HG02759 (cell line): ENCODE results near the gene CHORDC1.
A peak's percentile ranks its signal among the peaks of the same experiment; 100 is the strongest.
"Not testable (repeated sequence)": the region's sequence is repeated elsewhere in the genome, so short reads cannot be mapped to it uniquely, and the experiment has no call there.

Experiments
- ATAC-seq: cut with Tn5 transposase; IDR thresholded peaks from one replicate; pipeline ENCODE4 v1.9.1; 2021; ENCODE audit warnings: mild to moderate bottlenecking, moderate library complexity; ENCODE audit not compliant: unreplicated experiment

Gene CHORDC1

DNA sequence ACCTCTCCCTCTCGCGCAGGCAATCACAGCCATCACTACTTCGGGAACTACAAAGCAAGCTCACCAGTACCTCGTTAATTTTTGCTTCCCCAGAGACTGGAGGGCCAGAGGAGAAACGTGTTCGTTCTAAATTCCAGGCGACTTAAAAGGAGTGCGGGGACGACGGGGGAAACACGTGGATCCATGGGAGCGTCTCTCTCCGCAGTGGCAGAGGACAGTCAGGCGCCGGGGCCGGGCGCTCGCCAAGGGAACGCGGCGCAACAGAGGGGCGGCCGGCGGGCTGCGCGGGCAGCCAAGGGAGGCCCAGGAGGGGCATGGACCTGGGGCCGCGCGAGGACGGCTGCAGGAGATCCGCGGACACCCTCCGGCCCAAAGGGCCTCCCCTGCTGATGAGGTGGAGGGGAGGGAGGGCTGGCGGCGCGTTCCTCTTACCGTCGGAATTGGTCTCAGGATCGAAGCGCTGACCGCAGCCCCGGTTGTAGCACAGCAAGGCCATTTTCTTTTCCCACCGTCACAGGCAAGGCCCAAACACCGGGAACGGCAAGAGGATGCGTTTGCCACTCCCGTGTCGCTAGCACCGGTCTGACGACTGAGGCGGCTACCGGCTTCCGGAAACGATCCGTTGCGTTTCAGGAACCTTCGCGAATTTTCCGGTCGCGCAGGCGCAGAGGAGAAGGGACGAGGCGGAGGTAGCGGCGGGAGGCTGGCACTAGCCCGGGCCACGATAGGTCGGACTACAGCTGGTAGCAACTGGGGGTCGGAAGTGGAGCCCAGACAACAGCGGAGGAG, at the start of gene CHORDC1:
TSS of gene CHORDC1 (minus strand) at position 591 of the 789 bp plus-strand sequence. CDS start at position 496, 95 bp downstream.
- peak; percentile 92 for ATAC-seq

DNA sequence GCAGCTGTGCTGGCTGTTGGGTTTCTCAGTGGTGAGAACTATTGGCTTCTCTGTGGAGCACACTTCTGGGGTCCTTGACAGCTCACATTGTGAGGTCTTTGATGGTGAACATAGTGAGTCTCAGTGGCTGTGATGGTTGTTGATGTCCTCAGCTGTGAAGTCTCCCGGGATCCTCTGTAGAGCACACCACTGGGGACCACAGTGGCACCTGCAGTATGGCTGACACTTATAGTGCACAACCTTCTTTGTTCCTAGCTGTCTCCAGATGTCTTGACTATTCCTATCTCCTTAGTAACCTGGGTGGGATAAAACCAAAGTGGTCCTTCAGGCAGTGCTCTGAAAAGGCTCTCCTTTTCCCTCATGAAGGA, 34.3 kb upstream of the CHORDC1 start:
- no peak for ATAC-seq

DNA sequence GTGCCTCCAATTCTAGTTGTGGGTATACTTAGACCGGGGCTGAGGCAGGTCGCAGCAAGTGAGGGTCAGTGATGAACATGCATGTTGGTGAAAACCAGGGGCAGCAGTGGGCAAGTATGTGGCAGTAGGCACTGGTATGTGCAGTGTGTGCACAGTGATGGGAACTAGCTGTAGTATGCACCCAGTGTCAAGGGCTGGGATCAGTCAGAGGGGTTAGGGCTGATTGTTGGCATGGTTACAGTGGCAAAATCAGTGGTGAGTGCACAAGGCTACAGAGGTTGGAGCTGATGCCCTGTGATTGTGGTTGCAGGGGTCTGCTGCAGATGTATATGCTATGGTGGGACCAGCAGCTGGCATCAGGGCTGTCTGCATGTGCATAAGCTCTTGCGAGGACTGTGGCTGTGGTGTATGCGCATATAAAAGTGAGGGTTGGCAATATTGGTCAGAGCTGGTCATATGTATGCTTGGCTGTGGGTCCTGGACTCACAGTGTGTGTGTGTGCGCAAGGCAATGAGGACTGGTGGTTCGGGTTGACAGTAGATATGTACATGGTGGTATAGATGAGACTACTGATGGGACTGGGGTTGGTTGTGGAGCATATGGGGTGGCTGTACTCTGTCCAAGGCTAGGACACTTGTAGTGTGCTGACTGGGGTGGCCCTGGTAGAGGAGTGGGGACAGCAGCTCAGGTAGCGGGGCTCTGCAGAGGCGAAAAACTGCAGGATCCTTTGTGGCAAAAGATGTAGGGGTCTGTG, 33.7 kb upstream of the CHORDC1 start:
- ATAC-seq, result no peak

DNA sequence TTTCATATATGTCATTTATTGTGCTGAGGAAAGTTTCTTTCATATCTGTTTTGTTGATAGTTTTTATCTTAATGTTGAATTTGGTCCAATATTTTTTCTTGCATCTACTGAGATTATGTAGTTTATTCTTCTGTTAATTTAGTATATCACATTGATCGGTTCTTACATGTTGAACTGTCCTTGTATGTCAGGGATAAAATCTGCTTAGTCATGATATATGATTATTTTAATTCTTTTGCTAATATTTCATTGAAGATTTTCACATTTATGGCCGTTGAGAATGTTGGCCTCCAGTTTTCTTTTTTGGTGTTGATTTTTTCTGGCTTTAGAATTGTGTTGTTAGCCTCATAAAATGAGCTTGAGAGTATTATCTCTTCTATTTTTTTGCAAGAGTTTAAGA, 31.2 kb upstream of the CHORDC1 start:
- ATAC-seq, result no peak

DNA sequence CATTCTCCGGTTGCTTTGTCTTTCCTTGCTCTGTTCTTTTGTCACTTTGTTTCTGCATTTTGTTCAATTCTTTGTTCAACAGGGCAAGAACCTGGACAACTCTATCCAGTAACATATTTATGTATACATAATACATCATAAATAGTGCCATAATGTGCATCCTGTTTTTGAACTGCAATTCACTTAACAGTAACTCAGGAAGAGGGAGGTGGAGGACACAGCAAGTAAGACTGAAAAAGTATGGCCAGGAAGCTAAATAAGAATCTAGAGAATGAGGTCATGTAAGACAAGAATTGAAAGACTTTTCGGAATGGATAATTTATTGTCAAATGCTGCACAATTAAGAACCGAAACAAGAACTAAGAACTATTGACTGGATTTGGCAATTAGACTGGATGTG, 29.2 kb upstream of the CHORDC1 start:
- ATAC-seq, result no peak

DNA sequence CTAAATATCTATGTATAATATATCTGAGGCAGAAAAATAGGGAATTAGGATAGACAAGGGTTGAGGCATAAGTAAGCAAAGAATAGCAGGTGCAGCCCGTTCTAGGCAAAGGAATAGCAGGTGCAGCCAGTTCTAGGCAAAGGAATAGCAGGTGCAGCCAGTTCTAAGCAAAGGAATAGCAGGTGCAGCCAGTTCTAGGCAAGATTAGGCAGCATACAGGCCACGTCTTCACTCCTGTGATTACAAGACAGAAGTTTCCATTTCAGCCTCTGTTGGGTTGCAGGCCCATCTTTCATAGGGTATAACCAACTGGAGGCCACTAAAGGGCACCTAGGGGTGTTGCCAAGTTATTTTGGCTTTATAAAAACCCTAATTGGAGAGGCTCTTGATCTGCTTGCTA, 28.8 kb upstream of the CHORDC1 start:
- no peak for ATAC-seq

DNA sequence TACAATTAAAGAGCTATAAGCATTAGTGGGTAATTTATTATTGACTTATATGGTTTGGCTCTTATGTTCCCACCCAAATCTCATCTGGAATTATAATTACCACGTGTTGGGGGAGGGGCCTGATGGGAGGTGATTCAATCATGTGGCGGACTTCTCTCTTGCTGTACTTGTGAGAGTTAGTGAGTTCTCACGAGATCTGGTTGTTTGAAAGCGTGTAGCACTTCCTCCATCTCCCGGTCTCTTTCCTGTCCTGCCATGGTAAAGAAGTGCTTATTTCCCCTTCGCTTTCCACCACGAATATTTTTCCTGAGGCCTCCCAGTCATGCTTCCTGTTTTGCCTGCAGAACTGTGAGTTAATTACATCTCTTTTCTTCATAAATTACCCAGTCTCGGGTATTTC, 28.1 kb upstream of the CHORDC1 start:
- peak; percentile 83 for ATAC-seq

DNA sequence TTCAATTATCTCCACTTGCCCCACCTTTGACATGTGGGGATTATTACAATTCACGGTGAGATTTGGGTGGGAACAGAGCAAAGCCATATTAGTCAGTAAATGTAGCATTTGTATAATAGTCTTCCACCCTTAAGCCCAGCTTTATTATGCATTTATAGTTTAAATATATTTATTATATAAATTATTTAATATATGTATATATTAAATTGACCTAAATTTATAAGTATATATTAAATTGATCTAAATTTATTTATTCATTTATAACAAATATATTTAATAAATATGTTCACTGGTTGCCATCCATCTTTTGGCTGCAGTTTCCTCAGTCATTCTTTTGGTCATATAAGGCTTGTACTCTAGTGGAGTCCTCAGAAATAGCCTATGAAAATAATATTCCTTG, 23.6 kb upstream of the CHORDC1 start:
- no peak for ATAC-seq

DNA sequence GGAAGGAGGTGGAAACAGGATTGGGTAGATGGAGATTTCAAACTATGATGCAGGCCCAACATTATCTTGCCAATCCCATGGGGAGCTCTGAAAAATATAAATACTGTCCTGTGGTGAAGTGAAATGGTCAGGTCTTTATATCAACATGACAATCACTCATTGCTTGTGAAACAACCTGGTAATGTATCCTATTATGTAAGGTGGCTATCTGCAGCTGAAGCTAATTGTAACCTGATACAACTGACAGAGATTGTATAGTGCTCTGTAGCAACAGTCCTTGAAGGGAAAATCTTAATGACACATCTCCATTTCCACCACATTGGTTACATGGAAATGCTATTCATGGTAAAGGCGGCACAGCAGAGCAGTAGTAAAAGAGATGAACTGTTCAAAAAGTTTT, 20.7 kb upstream of the CHORDC1 start:
- ATAC-seq, result no peak

DNA sequence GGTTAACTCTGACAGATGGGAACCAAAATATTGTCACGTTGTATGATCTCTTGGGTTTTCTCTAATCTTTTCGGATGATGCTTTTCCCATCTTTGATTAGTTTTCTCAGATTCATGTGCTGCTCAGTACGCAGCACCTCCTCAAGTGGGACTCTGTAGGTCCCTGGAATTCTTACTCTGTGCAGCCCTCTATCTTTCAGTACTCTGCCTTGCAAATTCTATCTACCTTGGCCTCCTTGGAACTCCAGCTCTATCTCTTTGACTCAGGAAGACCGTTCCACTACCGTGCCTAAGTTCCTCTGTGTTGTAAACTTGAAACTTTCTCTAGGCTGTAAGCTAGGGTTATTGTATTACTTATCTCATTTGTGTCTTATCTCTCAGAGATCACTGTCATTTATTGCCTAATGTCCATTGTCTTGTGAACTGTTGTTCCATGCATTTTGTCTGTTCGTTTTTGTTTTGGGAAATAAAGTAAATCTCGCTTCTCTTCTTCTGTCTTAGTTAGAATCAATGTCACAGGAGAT, 20.1 kb upstream of the CHORDC1 start:
- ATAC-seq, result no peak

DNA sequence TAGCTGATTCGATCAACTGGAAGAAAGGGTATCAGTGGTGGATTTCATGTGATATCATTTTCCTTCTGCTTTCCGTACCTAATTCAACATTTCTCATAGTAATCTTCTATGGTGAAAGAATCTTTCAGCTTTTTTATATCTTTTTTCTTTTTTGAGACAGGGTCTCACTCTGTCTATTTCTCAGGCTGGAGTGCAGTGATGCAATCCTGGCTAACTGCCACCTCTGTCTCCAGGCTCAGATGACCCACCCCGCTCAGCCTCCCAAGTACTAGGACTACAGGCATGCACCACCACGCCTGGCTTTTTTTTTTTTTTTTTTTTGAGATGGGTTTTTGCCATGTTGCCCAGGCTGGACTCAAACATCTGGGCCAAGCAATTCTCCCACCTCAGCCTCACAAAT, 18.6 kb upstream of the CHORDC1 start:
- ATAC-seq, result no peak

DNA sequence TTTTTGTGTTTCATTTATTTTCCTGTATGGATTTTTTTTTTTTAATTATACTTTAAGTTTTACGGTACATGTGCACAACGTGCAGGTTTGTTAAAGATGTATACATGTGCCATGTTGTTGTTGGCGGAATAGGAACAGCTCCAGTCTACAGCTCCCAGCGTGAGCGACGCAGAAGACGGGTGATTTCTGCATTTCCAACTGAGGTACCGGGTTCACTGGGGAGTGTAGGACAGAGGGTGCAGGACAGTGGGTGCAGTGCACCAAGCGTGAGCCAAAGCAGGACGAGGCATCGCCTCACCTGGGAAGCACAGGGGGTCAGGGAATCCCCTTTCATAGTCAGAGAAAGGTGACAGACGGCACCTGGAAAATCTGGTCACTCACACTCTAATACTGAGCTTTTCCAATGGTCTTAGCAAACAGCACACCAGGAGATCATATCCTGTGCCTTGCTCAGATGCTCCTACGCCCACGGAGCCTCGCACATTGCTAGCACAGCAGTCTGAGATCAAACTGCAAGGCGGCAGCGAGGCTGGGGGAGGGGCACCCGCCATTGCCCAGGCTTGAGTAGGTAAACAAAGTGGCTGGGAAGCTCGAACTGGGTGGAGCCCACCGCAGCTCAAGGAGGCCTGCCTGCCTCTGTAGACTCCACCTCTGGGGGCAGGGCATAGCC, 17.3 kb upstream of the CHORDC1 start:
- not testable (repeated sequence) for ATAC-seq

DNA sequence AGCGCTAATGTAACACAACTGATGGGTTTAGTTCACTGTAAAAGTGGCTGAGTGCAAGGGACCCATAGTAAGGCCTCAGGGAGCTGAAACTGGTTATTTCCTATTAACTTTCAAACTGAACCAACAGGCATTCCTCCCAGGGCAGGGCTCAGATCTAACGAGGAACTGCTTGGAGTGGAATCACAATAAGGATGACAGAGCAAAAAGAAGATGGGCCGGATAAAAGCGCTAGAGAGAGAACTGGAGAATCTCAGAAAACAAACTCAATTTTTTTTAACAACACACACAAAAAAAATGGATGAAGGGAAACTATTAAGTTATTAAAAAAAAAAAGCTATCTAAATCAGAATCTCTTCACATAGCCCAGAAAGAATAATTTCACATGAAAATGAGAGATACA, 14.2 kb upstream of the CHORDC1 start:
- no peak for ATAC-seq

DNA sequence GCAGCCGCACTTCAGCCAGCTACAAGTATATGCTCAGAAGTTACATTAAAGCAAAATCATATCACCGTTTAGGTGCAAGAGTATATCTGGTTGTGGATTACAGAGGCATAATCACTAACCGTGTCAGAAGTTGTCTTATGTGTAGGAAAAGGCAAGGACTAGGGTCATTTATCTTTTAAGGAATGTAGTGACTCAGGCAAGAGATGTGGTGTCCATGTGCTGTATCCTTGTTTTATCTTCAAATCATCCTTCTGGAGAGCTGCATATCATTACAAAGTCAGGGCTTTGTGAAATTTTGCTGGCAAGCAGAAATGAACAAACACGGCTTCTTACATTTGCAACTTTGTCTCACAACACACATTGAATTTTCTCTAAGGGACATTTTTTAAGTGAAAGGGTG, 12.7 kb upstream of the CHORDC1 start:
- no peak for ATAC-seq

DNA sequence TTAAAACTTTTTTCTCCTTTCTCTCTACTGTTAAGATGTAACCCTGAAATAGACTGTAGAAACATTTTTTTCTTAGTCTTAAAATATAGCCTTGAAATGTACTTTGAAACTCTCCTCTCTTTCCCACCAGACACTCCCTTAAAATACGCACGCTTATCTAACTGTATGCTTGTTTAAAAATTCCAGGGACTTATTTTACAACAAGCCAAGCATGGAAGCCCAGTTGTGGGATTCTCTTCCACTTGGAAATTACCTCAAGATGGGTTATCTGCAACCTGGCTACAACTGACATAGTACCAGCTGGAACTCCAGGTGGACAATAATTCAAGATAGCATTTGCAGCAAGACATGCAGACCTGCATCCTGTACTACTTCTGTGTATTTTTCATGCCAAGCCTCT, 12.1 kb upstream of the CHORDC1 start:
- no peak for ATAC-seq

DNA sequence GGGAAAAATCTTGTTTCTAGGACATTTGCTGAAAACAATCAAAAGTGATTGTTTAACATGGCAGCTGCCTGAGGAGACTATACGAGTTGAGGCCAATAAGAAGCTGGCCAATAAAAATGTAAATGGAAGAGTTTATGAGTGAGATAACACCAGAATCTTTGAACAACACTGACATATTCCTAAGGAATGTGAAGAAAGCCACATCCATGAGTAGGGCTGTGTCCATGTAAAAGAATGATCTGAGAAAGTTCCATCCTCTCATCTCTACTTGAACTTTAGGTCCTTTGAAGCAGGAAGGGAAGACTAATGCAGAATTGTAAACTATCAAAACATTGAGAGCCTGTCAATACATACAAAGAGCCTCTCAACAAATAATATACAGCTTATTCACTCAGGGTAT, 6.9 kb upstream of the CHORDC1 start:
- no peak for ATAC-seq

DNA sequence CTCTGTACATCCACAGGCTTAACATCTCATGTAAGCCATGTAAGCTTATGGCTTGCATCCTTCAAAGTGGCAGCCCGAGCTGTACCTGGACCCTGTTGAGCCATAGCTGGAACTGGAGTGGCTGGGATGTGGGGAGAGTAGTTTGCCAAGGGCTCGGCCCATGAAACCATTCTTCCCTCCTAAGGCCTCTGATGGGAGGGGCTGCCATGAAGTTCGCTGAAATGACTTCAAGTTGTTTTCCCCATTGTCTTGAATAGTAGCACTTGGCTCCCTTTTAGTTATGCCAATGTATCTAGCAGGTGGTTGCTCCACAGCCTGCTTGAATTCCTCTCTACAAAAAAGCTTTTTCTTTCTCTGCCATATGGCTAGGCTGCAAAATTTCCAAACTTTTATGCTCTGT, 5.2 kb upstream of the CHORDC1 start:
- ATAC-seq, result no peak

DNA sequence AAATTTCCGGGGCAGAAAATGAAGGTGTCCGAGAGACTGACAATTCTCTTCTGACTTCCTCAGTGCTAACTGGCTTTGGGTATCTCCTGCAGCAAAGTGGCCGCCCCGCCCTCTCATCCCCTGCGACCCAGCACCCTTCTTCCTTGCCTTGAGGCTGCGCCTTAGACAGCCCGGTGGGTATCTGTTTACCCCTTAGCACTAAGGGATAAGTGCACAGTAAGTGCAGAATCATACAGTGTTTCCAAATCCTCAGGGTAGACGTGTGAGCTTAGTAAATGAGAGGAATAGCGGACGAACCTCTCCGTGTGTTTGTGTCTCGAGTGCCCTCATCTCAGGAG, 368 bp upstream of the CHORDC1 start:
- ATAC-seq, result peak; percentile 58

DNA sequence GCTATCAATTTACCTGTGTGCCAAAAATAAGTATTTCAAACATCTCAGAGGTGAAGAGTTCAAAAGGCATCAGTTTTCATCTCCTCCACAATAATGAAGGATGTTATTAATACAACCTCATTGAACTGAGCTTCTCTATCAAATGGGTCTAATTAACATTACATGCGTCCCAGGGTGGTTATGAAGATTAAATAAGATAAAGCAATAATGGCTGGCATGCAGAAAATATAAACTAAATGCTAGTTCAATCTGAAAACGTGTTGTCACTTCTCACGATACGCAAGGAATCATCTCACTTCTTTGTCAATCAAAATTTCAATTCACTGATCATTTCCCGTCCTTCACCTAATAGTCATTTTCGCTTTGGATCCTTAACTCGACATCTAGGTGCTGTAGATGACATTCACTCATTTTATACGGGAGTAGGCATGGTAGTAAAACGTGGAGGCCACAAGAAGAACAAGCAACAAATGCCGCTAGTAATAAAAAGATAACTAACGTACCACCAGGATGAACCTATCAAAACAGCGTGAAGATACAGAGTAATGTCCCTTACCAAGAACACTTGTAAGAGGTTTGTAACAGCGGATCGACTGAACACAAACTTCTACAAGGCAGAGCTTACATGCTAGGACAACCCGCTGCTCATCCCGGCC, 918 bp downstream of the CHORDC1 start:
- ATAC-seq, result no peak

DNA sequence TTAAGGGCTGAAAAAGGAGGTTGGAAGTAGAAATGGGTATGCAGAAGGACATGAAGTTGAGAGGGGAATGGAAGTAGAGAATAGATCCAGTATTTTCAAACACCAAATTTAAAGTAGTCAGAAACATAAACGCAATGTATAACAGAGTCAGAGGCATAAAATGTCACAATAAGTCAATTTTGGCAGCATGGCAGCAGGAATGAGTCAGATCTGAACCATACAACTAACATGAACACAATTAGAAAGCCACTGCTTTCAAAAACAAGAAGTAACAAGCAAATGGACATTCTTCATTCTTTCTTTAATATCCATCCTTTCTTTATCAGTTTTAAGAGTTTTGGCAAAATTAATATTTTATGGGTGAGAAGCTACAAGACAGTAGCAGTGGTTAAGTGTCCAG, 2.5 kb downstream of the CHORDC1 start:
- no peak for ATAC-seq

DNA sequence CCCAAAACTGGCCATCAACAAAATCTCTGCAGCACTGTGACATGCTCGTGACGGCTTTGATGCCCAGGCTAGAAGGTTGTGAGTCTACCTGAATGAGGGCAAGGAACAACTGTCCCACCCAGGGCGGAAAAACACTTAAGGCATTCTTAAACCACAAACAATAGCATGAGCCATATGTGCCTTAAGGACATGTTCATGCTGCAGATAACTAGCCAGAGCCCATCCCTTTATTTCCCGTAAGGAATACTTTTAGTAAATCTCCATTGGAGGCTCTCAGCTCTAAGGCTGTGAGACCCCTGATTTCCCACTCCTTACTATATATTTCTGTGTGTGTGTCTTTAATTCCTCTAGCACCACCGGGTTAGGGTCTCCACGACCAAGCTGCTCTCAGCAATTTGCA, 3.4 kb downstream of the CHORDC1 start:
- ATAC-seq, result no peak
